Measurements from ENCODE around the gene TBX5. TPM values are rescaled to one million over a fixed set of nuclear protein-coding genes. Genes with fewer than 3 reads are reported as not detected.

TBX5 gene
- total and polyA plus RNA-seq, 2 donors (not counting 1 experiment from before 2014, with no cell fraction given): 16.8 to 19.4 TPM

GRCh38 chr12:114371733-114372132 is 34.2 kb downstream of the TBX5 start:
- H3K79me2 ChIP-seq (ENCODE audit: control insufficient read depth, insufficient read depth, low read length): no peaks in the 10 kb centered on the region
- no peak overlapping the region for H3K9ac ChIP-seq (ENCODE audit: insufficient read depth, low read length)
- no peak overlapping the region for H3K27ac ChIP-seq (ENCODE audit: insufficient read depth, low read length)
- peaks cover 1% of the 10 kb centered on the region for H3K36me3 ChIP-seq (ENCODE audit: control insufficient read depth, insufficient read depth, low read length)
- H3K9me3 ChIP-seq (ENCODE audit: control insufficient read depth, insufficient read depth, low read depth, low read length): no peaks in the 10 kb centered on the region
- H2AFZ ChIP-seq (ENCODE audit: low read length): no peak overlapping the region
- H3K4me1 ChIP-seq (ENCODE audit: control insufficient read depth, extremely low read depth, insufficient read depth, low read length): peaks cover 4% of the 10 kb centered on the region
- H3K4me2 ChIP-seq (ENCODE audit: extremely low read depth, insufficient read depth, low read length): no peak overlapping the region
- TF ChIP-seq, protein P1, sequence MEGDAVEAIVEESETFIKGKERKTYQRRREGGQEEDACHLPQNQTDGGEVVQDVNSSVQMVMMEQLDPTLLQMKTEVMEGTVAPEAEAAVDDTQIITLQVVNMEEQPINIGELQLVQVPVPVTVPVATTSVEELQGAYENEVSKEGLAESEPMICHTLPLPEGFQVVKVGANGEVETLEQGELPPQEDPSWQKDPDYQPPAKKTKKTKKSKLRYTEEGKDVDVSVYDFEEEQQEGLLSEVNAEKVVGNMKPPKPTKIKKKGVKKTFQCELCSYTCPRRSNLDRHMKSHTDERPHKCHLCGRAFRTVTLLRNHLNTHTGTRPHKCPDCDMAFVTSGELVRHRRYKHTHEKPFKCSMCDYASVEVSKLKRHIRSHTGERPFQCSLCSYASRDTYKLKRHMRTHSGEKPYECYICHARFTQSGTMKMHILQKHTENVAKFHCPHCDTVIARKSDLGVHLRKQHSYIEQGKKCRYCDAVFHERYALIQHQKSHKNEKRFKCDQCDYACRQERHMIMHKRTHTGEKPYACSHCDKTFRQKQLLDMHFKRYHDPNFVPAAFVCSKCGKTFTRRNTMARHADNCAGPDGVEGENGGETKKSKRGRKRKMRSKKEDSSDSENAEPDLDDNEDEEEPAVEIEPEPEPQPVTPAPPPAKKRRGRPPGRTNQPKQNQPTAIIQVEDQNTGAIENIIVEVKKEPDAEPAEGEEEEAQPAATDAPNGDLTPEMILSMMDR (conservative IDR thresholded peaks at IDR 0.05 in 1 of 2, IDR thresholded peaks at IDR 0.05 in 1 of 2; ENCODE audit: low read depth in 1 of 2, low read length in 2 of 2): no peak
- TF ChIP-seq EZH2 (IDR thresholded peaks at IDR 0.05; ENCODE audit: low read length, missing control alignments): no peak
- no peaks in the 10 kb centered on the region for H4K20me1 ChIP-seq (ENCODE audit: control insufficient read depth, extremely low read depth, insufficient read depth, low read length)
- no peaks in the 10 kb centered on the region for H3K27me3 ChIP-seq (ENCODE audit: control insufficient read depth, insufficient read depth, low read length)
- no peak overlapping the region for H3K4me3 ChIP-seq (replicated peaks in 1 of 4; ENCODE audit: control extremely low read depth in 1 of 4, insufficient read depth in 1 of 4, low read depth in 3 of 4, low read length in 4 of 4)
- no peak for DNase-seq (ENCODE audit: low read depth in 2 of 2)

GRCh38 chr12:114371250-114371649 is 34.7 kb downstream of the TBX5 start:
- Histone ChIP-seq H3K4me2 (ENCODE audit: extremely low read depth, insufficient read depth, low read length) (no peak overlapping the region), H3K4me1 (ENCODE audit: control insufficient read depth, extremely low read depth, insufficient read depth, low read length) (peaks cover 4% of the 10 kb centered on the region), H3K79me2 (ENCODE audit: control insufficient read depth, insufficient read depth, low read length) (no peaks in the 10 kb centered on the region), H3K27me3 (ENCODE audit: control insufficient read depth, insufficient read depth, low read length) (no peaks in the 10 kb centered on the region), H3K9ac (ENCODE audit: insufficient read depth, low read length) (no peak overlapping the region), H4K20me1 (ENCODE audit: control insufficient read depth, extremely low read depth, insufficient read depth, low read length) (no peaks in the 10 kb centered on the region), H3K9me3 (ENCODE audit: control insufficient read depth, insufficient read depth, low read depth, low read length) (no peaks in the 10 kb centered on the region), H3K27ac (ENCODE audit: insufficient read depth, low read length) (no peak overlapping the region), H2AFZ (ENCODE audit: low read length) (no peak overlapping the region), H3K4me3 (replicated peaks in 1 of 4; ENCODE audit: control extremely low read depth in 1 of 4, insufficient read depth in 1 of 4, low read depth in 3 of 4, low read length in 4 of 4) (no peak overlapping the region), H3K36me3 (ENCODE audit: control insufficient read depth, insufficient read depth, low read length) (peaks cover 5% of the 10 kb centered on the region)
- no peak for TF ChIP-seq EZH2 (IDR thresholded peaks at IDR 0.05; ENCODE audit: low read length, missing control alignments)
- TF ChIP-seq, protein P1 (conservative IDR thresholded peaks at IDR 0.05 in 1 of 2, IDR thresholded peaks at IDR 0.05 in 1 of 2; ENCODE audit: low read depth in 1 of 2, low read length in 2 of 2): no peak
- DNase-seq (ENCODE audit: low read depth in 2 of 2): no peak

GRCh38 chr12:114368685-114369452 is 37.1 kb downstream of the TBX5 start:
- Histone ChIP-seq H3K9me3 (ENCODE audit: control insufficient read depth, insufficient read depth, low read depth, low read length) (no peaks in the 10 kb centered on the region), H3K4me2 (ENCODE audit: extremely low read depth, insufficient read depth, low read length) (no peak overlapping the region), H3K27me3 (ENCODE audit: control insufficient read depth, insufficient read depth, low read length) (no peaks in the 10 kb centered on the region), H2AFZ (ENCODE audit: low read length) (no peak overlapping the region), H3K27ac (ENCODE audit: insufficient read depth, low read length) (no peak overlapping the region), H3K36me3 (ENCODE audit: control insufficient read depth, insufficient read depth, low read length) (peaks cover 16% of the 10 kb centered on the region), H3K9ac (ENCODE audit: insufficient read depth, low read length) (no peak overlapping the region), H3K4me1 (ENCODE audit: control insufficient read depth, extremely low read depth, insufficient read depth, low read length) (peaks cover 2% of the 10 kb centered on the region), H4K20me1 (ENCODE audit: control insufficient read depth, extremely low read depth, insufficient read depth, low read length) (no peaks in the 10 kb centered on the region), H3K4me3 (replicated peaks in 1 of 4; ENCODE audit: control extremely low read depth in 1 of 4, insufficient read depth in 1 of 4, low read depth in 3 of 4, low read length in 4 of 4) (no peak overlapping the region), H3K79me2 (ENCODE audit: control insufficient read depth, insufficient read depth, low read length) (no peaks in the 10 kb centered on the region)
- DNase-seq (ENCODE audit: low read depth in 2 of 2): no peak
- TF ChIP-seq, protein P1 (conservative IDR thresholded peaks at IDR 0.05 in 1 of 2, IDR thresholded peaks at IDR 0.05 in 1 of 2; ENCODE audit: low read depth in 1 of 2, low read length in 2 of 2): no peak
- TF ChIP-seq EZH2 (IDR thresholded peaks at IDR 0.05; ENCODE audit: low read length, missing control alignments): no peak
